HFFc6 (cell line): ENCODE data around the gene CENPM. TPM values are rescaled to one million over a fixed set of nuclear protein-coding genes. Genes with fewer than 3 reads are reported as not detected.

Source experiments
- DNase-seq: peaks from one replicate; pipeline ENCODE4 v3.0.0-alpha.2; 2018
- H3K27ac Mint-ChIP-seq: 2 replicates; pipeline ENCODE4 v1.8.0; 2020; ENCODE audit warnings: mild to moderate bottlenecking, mixed read lengths
- H3K27me3 Mint-ChIP-seq: 2 replicates; pipeline ENCODE4 v1.8.0; 2021; ENCODE audit warnings: mild to moderate bottlenecking, moderate library complexity, mixed read lengths; ENCODE audit not compliant: insufficient read depth
- H3K36me3 Mint-ChIP-seq: 2 replicates; pipeline ENCODE4 v1.8.0; 2021; ENCODE audit warnings: low read depth, mixed read lengths
- H3K4me1 Mint-ChIP-seq: 2 replicates; pipeline ENCODE4 v1.8.0; 2020; ENCODE audit warnings: low read depth, mixed read lengths
- H3K4me3 Mint-ChIP-seq: 2 replicates; pipeline ENCODE4 v1.8.0; 2020; ENCODE audit warnings: mild to moderate bottlenecking, moderate library complexity, mixed read lengths
- H3K9me3 Mint-ChIP-seq: 2 replicates; pipeline ENCODE4 v1.8.0; 2020; ENCODE audit warnings: mild to moderate bottlenecking, mixed read lengths
- CTCF ChIP-seq: fragments of 200-600 bp; sonication (generic); IDR thresholded peaks from 2 replicates; pipeline ENCODE4 v1.5.0; 2021; ENCODE audit warnings: antibody characterized with exemption, mild to moderate bottlenecking
- total RNA-seq, 6 experiments: library from RNA; stranded (reverse); fragmentation: NEBNext Ultra II Directional; extraction: Animal tissue kit (Norgen Biotek cat#: 25700); gene quantifications; 2 replicates in 1 of 6; 3 replicates in 5 of 6; pipeline ENCODE4 v1.2.3, GENCODE V29; 2021

Gene CENPM
- total RNA-seq, 6 experiments from 2014 or later: 15.6 to 29.4 (median 26.3) TPM

DNA sequence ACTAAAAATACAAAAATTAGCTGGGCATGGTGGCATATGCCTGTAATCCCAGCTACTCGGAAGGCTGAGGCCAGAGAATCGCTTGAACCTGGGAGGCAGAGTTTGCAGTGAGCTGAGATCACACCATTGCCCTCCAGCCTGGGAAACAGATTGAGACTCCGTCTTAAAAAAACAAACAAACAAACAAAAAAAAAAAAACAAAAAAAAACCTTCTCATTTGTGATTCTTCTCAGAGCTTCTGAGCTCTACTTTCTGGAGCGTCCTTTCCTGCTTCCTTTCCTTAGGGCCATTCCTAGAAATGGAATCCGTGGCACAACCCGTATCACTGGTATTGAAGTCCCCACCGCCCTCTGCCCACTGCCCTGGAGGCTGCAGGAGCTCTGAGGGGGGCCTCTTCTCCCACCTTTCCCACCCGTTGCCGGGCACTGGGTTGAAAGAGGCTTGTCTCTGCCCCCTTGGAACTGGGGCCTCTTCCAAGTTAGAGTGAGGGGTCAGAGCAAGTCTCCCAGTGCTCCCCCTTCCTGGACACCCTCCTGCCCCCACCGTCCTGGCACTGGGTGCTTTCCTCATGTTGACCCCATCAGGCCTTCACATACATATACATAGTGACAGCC, 30.1 kb downstream of the CENPM start:
- no peak for TF ChIP-seq CTCF
- no peak overlapping the region for H3K27ac Mint-ChIP-seq
- H3K4me1 Mint-ChIP-seq: peaks cover 5% of the 10 kb centered on the region; the same call in 1 of the 2 replicates
- peaks cover 35% of the 10 kb centered on the region for H3K27me3 Mint-ChIP-seq
- H3K4me3 Mint-ChIP-seq: no peak overlapping the region
- no peak for DNase-seq
- no peaks in the 10 kb centered on the region for H3K9me3 Mint-ChIP-seq
- H3K36me3 Mint-ChIP-seq: no peaks in the 10 kb centered on the region

- no peaks in the 10 kb centered on the region for H3K36me3 Mint-ChIP-seq
- peaks cover 39% of the 10 kb centered on the region for H3K27me3 Mint-ChIP-seq
- H3K4me3 Mint-ChIP-seq: no peak overlapping the region
- no peaks in the 10 kb centered on the region for H3K9me3 Mint-ChIP-seq
- no peak for DNase-seq
- no peak overlapping the region for H3K27ac Mint-ChIP-seq
- TF ChIP-seq CTCF: no peak
- H3K4me1 Mint-ChIP-seq: peaks cover 5% of the 10 kb centered on the region; the same call in 1 of the 2 replicates
These were observed 31.0 kb downstream of the CENPM start for GRCh38 chr22:41915786-41916493.

- DNase-seq: no peak
- Mint-ChIP-seq H3K36me3 (no peaks in the 10 kb centered on the region), H3K4me3 (no peak within 1 kb of the TSS), H3K27me3 (peaks cover 39% of the 10 kb centered on the region), H3K27ac (no peak within 1 kb of the TSS), H3K9me3 (no peaks in the 10 kb centered on the region), H3K4me1 (peaks cover 5% of the 10 kb centered on the region; the same call in 1 of the 2 replicates)
- TF ChIP-seq CTCF: no peak
These were observed 31.7 kb downstream of the CENPM start, which contains the start of gene SHISA8 for GRCh38 chr22:41915035-41915785. Gene SHISA8 (minus strand): TSS chr22:41915074. CDS start chr22:41914667, 407 bp downstream.

DNA sequence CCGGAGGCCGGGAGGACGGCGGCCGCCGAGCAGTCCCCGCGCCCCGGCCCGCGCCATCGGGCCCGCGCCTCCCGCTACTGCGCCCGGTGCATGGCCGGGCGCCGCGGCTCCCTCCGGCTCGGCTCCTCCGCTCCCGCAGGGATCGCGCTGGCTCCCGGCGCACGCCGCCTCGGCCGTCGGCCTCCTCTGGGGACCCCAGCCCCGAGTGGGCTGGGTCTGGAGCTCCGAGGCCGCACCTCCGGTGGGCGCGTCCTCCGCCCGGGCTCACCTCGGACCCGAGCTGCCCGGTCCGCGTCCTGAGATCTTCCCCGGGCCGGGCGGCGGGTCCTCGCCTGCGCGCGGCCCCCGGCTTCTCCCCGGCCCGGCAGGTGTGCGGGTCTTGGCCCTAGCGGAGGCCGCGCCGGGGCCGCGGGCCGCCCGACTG, 32.3 kb downstream of the CENPM start:
- Mint-ChIP-seq H3K27me3 (peaks cover 39% of the 10 kb centered on the region), H3K4me3 (no peak overlapping the region), H3K9me3 (no peaks in the 10 kb centered on the region), H3K4me1 (peaks cover 5% of the 10 kb centered on the region; the same call in 1 of the 2 replicates), H3K36me3 (no peaks in the 10 kb centered on the region), H3K27ac (no peak overlapping the region)
- TF ChIP-seq CTCF: no peak
- DNase-seq: no peak

- Mint-ChIP-seq H3K4me1 (peaks cover 5% of the 10 kb centered on the region; the same call in 1 of the 2 replicates), H3K36me3 (no peaks in the 10 kb centered on the region), H3K27me3 (peaks cover 39% of the 10 kb centered on the region), H3K27ac (no peak overlapping the region), H3K4me3 (no peak overlapping the region), H3K9me3 (no peaks in the 10 kb centered on the region)
- no peak for DNase-seq
- TF ChIP-seq CTCF: no peak
These were observed 33.0 kb downstream of the CENPM start for GRCh38 chr22:41913842-41914534.
